Smooth muscle cell of the brain vasculature (primary cell): ENCODE data around the gene NOTCH1.

Experiments
- DNase-seq: peaks from one replicate; pipeline ENCODE4 v3.0.0-alpha.2; 2012; ENCODE audit warnings: low read depth, low spot score

NOTCH1 gene

DNA sequence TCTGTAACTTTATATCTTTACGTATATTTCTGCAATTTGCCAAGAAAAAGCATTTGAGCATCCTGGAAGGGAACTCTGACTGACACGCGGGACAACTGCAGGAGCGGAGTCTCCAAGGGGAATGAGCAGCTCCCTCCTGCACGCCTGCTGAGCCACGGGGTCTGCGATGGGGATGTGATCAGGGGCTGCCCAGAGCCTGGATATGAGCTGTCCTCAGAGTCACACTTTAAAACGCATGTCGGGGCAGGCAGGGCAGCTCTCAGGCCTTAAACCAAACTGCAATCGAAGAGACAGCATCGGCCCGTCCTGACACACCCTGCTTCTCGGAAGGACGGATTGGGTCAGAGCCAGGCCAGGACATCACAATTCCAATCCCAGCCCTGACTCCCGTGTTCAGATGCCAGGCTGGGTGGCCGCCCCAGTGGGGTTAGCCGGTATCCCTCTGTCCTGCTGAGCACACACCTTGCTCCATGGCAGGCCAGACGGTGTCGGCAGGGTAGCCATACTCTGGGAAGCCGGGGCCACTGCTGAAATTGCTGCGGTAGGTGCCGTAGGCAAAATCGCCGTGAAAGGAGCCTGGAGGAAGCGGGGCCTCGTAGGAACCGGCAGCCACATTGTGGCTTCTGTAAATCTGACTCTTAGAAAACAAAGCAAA, 80.2 kb downstream of the NOTCH1 start:
- no peak for DNase-seq

DNA sequence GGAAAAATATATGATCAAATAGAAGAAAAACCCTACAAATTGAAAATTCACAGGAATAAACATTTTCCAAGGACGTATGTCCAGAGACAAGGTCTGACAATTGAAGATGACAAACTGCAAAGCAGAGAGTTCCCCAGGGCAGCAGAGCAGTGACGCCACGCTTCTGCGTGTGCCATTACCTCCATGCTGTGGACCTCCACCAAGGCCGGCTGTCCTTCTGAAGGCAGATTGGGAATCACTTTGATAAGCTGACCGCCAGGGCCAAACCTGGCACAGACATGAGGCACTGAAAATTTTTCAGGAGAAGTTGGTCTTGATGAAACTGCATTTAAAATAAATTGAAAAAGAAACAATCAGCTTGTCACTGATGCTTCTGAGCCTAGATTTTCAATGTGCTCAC, 81.6 kb downstream of the NOTCH1 start:
- no peak for DNase-seq

DNA sequence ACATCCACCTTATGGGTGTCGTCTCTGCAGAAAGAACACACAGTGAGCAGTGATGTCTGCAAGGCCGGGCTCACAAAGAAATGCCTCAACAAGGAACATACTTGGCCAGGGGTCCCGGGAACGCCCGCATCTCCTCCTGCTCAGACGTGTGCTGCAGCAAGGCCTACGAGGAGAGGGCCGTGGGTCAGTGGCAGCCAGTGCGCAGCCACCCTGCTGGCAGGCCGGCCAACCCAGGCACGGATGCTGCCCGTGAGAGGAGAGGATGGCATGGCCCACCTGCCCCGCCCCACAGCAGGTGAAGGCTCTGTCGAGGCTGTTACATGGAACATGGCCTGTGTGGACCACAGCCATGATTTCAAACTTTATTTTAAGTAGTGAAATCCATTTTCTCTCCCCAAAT, 82.3 kb downstream of the NOTCH1 start:
- DNase-seq, result no peak

GRCh38 chr9:136462664-136463063, 83.2 kb downstream of the NOTCH1 start:
- no peak for DNase-seq

- DNase-seq, result no peak
These were observed 85.0 kb downstream of the NOTCH1 start for GRCh38 chr9:136460772-136461325.

DNA sequence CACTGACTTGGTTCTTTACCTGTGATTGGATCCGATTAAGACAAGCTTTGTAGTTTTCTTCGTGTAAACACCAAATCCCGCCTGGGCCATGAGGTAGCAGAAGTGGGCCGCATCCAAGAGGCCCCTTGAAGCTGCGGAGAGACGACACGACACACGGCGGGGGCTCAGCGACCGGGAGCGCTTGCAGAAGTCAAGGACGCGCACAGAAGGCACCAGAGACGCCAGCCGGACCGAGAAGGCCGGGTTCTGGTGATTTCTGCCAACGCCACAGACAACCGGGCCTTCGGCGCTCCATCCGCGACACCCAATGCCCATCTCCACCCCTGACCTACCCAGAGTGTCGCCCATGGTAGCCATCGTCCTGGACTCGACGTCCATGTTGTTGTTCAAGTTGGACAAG, 86.4 kb downstream of the NOTCH1 start:
- DNase-seq, result no peak

- no peak for DNase-seq
These were observed 88.5 kb downstream of the NOTCH1 start for GRCh38 chr9:136457326-136457725.

- no peak for DNase-seq
These were observed 89.6 kb downstream of the NOTCH1 start for GRCh38 chr9:136456258-136456657.

- DNase-seq, result no peak
These were observed 90.5 kb downstream of the NOTCH1 start for GRCh38 chr9:136455043-136456002.

GRCh38 chr9:136454026-136454796, 91.6 kb downstream of the NOTCH1 start:
- DNase-seq, result no peak

DNA sequence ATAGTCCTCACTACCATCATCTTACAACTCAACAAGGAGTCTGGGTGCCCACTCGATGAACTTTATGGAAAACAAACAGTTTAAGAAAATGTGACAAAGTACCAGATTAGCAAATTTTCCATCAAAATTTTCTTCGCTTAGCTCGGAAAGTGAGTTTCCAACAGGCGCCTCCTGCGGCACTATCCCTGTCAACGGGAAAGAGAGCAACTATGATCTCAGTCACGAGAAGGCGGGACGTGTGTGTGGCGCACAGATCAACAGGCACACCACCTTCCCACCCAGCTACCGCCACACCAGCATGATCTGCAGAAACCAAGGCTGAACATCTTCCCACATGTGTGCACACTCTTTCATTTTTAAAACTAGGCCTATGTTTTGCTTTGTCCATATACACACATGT, 92.5 kb downstream of the NOTCH1 start:
- DNase-seq, result no peak

GRCh38 chr9:136451221-136451877, 94.5 kb downstream of the NOTCH1 start:
- DNase-seq, result no peak

DNA sequence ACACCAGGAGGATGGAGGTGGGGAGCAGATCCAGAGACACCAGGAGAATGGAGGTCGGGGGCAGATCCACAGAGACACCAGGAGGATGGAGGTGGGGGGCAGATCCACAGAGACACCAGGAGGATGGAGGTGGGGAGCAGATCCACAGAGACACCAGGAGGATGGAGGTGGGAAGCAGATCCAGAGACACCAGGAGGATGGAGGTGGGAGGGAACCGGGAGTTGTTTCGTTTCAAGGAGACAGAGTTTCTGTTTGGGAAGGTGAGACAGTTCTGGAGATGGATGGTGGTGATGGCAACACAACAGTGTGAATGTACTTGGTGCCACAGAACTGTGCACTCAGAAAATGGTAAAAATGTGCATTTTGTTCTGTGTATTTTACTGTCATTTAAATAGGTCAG, 97.2 kb downstream of the NOTCH1 start:
- no peak for DNase-seq

GRCh38 chr9:136447173-136447778, 98.6 kb downstream of the NOTCH1 start:
- DNase-seq, result no peak

DNA sequence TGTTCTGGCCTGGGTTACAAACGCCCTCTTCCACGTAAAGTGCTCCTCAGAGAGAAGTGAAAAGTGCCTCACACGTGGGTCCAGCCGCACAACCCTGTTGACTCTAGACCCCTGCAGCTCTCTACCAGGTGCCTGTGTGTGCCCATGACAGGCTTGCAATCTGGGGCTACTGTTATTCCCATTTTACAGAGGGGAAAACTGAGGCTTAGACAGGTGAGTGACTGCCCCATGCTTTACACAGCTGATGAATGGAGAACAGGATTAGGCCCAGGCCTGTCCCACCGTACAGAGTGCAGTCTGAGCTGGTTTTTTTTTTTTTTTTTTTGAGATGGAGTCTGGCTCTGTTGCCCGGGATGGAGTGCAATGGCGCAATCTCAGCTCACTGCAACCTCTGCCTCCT, 100.0 kb downstream of the NOTCH1 start:
- DNase-seq, result no peak
